ENCODE data around the gene DENND5A.

- no peak for TF ChIP-seq CTCF (IDR thresholded peaks at IDR 0.05; ENCODE audit: control extremely low read depth in 1 of 3, insufficient read depth in 1 of 3, low read depth in 1 of 3, low read length in 3 of 3)
- no peak for TF ChIP-seq POLR2A (IDR thresholded peaks at IDR 0.05; ENCODE audit: control extremely low read depth in 1 of 2, low read depth in 2 of 2, low read length in 2 of 2)
- TF ChIP-seq ZNF274 (IDR thresholded peaks at IDR 0.05; ENCODE audit: borderline replicate concordance, extremely low read depth, low read length) = no peak
- TF ChIP-seq RNF2 (IDR thresholded peaks at IDR 0.05; ENCODE audit: borderline replicate concordance, low read depth, low read length, missing control alignments, poor library complexity, severe bottlenecking) = no peak
- TF ChIP-seq HDAC2 (IDR thresholded peaks at IDR 0.05; ENCODE audit: borderline replicate concordance in 1 of 2, low read depth in 2 of 2, low read length in 2 of 2) = no peak
- no peak for TF ChIP-seq MAX (IDR thresholded peaks at IDR 0.05)
- TF ChIP-seq SP1 (IDR thresholded peaks at IDR 0.05; ENCODE audit: low read depth, low read length) = no peak
- TF ChIP-seq EP300 (IDR thresholded peaks at IDR 0.05; ENCODE audit: borderline replicate concordance in 1 of 2, low read depth in 2 of 2, low read length in 2 of 2) = no peak
- no peak for TF ChIP-seq MAFK (IDR thresholded peaks at IDR 0.05; ENCODE audit: low read depth, low read length)
- no peak for TF ChIP-seq RXRA (IDR thresholded peaks at IDR 0.05; ENCODE audit: insufficient read depth, low read depth, low read length)
Observed at GRCh38 chr11:9267680-9268079, 2.5 kb upstream of the DENND5A start.

Data from H1 (cell line).